ENCODE data around the gene PLCG2.

Gene PLCG2

DNA sequence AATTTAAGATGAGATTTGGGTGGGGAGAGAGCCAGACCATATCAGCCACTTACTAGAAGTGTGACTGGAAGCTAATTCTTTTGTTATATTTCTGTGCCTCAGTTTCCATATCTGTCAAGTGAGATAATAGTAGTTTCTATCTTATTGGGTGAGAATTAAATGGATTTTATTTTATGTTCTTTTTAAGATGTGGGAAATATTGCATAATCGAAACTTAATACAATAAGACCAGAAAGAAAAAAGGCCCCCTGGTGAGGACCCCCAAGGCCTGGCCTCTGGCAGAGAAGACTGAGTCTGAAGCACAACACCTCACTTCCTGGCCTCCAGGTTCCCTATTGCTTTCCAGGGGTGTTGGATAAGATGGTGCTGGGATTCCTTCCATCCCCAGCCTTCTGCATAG, 13.7 kb downstream of the PLCG2 start:
- DNase-seq (ENCODE audit: low read depth in 1 of 2, low spot score in 1 of 2): no peak
- Histone ChIP-seq H3K27ac (replicated peaks) (no peak overlapping the region), H3K27me3 (ENCODE audit: insufficient read depth, poor library complexity, severe bottlenecking) (no peaks in the 10 kb centered on the region), H3K4me3 (replicated peaks; ENCODE audit: insufficient read depth, low read length) (no peak overlapping the region)
- TF ChIP-seq, protein P1, sequence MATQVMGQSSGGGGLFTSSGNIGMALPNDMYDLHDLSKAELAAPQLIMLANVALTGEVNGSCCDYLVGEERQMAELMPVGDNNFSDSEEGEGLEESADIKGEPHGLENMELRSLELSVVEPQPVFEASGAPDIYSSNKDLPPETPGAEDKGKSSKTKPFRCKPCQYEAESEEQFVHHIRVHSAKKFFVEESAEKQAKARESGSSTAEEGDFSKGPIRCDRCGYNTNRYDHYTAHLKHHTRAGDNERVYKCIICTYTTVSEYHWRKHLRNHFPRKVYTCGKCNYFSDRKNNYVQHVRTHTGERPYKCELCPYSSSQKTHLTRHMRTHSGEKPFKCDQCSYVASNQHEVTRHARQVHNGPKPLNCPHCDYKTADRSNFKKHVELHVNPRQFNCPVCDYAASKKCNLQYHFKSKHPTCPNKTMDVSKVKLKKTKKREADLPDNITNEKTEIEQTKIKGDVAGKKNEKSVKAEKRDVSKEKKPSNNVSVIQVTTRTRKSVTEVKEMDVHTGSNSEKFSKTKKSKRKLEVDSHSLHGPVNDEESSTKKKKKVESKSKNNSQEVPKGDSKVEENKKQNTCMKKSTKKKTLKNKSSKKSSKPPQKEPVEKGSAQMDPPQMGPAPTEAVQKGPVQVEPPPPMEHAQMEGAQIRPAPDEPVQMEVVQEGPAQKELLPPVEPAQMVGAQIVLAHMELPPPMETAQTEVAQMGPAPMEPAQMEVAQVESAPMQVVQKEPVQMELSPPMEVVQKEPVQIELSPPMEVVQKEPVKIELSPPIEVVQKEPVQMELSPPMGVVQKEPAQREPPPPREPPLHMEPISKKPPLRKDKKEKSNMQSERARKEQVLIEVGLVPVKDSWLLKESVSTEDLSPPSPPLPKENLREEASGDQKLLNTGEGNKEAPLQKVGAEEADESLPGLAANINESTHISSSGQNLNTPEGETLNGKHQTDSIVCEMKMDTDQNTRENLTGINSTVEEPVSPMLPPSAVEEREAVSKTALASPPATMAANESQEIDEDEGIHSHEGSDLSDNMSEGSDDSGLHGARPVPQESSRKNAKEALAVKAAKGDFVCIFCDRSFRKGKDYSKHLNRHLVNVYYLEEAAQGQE (IDR thresholded peaks at IDR 0.05; ENCODE audit: insufficient replicate concordance, low read depth): no peak
- TF ChIP-seq GABPA (IDR thresholded peaks at IDR 0.05; ENCODE audit: low read depth) (no peak), POLR2AphosphoS5 (IDR thresholded peaks at IDR 0.05; ENCODE audit: low read depth) (no peak), SPI1 (IDR thresholded peaks at IDR 0.05; ENCODE audit: borderline replicate concordance, low read depth) (no peak)
- TF ChIP-seq, protein P2, sequence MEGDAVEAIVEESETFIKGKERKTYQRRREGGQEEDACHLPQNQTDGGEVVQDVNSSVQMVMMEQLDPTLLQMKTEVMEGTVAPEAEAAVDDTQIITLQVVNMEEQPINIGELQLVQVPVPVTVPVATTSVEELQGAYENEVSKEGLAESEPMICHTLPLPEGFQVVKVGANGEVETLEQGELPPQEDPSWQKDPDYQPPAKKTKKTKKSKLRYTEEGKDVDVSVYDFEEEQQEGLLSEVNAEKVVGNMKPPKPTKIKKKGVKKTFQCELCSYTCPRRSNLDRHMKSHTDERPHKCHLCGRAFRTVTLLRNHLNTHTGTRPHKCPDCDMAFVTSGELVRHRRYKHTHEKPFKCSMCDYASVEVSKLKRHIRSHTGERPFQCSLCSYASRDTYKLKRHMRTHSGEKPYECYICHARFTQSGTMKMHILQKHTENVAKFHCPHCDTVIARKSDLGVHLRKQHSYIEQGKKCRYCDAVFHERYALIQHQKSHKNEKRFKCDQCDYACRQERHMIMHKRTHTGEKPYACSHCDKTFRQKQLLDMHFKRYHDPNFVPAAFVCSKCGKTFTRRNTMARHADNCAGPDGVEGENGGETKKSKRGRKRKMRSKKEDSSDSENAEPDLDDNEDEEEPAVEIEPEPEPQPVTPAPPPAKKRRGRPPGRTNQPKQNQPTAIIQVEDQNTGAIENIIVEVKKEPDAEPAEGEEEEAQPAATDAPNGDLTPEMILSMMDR (IDR thresholded peaks at IDR 0.05; ENCODE audit: insufficient read depth, low read length): no peak

DNA sequence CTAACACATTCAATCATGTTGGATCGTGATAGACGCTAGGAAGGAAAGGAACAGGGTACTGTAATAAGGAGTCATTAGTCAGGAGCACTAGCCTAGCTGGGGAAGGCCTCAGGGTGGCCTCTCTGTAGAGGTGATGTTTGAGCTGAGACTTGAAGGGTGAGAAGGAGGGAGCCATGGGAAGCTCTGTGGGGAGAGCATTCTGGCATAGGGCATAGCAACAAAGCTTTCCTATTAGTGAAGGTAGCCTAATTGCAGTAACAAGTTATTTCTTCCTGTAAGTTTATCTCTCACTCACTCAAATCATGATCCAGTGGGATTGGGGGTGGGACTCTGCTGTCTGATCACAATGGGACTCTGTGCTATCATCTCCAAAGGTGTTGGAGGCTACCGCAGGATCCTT, 16.1 kb downstream of the PLCG2 start:
- H3K27ac ChIP-seq (replicated peaks): no peak overlapping the region
- H3K27me3 ChIP-seq (ENCODE audit: insufficient read depth, poor library complexity, severe bottlenecking): no peaks in the 10 kb centered on the region
- TF ChIP-seq, protein P2 (IDR thresholded peaks at IDR 0.05; ENCODE audit: insufficient read depth, low read length): no peak
- TF ChIP-seq, protein P1 (IDR thresholded peaks at IDR 0.05; ENCODE audit: insufficient replicate concordance, low read depth): no peak
- no peak for TF ChIP-seq GABPA (IDR thresholded peaks at IDR 0.05; ENCODE audit: low read depth)
- TF ChIP-seq SPI1 (IDR thresholded peaks at IDR 0.05; ENCODE audit: borderline replicate concordance, low read depth): no peak
- TF ChIP-seq POLR2AphosphoS5 (IDR thresholded peaks at IDR 0.05; ENCODE audit: low read depth): no peak
- DNase-seq (ENCODE audit: low read depth in 1 of 2, low spot score in 1 of 2): no peak
- H3K4me3 ChIP-seq (replicated peaks; ENCODE audit: insufficient read depth, low read length): no peak overlapping the region

DNA sequence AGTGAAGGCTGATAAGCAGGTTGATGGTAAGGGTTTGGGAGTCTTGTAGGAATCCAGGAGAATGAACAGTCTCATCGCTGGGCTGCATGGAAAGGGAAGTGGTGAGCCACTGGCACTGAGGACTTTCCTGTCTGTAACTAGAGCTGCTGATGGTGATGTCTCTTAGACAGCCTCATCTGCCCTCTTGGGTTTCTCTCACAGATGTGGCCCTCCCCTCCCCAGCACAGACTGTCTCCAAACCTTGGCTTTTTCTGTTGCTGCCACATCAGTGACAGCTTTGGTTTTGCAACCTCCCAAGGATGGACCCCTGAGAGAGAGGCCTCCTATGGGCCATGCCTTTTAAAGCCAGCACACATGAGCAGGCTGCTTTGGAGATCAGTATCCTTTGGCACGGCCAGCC, 16.9 kb downstream of the PLCG2 start:
- TF ChIP-seq, protein P2 (IDR thresholded peaks at IDR 0.05; ENCODE audit: insufficient read depth, low read length): no peak
- TF ChIP-seq, protein P1 (IDR thresholded peaks at IDR 0.05; ENCODE audit: insufficient replicate concordance, low read depth): no peak
- TF ChIP-seq POLR2AphosphoS5 (IDR thresholded peaks at IDR 0.05; ENCODE audit: low read depth) (no peak), GABPA (IDR thresholded peaks at IDR 0.05; ENCODE audit: low read depth) (no peak), SPI1 (IDR thresholded peaks at IDR 0.05; ENCODE audit: borderline replicate concordance, low read depth) (peak; percentile 71; the same call in 1 of the 2 replicates)
- H3K27ac ChIP-seq (replicated peaks): peak overlapping the region; percentile 98
- peak in 1 of 2 experiments; percentile 63 for DNase-seq (ENCODE audit: low read depth in 1 of 2, low spot score in 1 of 2)
- H3K27me3 ChIP-seq (ENCODE audit: insufficient read depth, poor library complexity, severe bottlenecking): no peaks in the 10 kb centered on the region
- no peak overlapping the region for H3K4me3 ChIP-seq (replicated peaks; ENCODE audit: insufficient read depth, low read length)
